Measurements from ENCODE around the gene STIL.
"Not testable (repeated sequence)": the region's sequence is repeated elsewhere in the genome, so short reads cannot be mapped to it uniquely, and the experiment has no call there.

Gene STIL

GRCh38 chr1:47219590-47220220 is 94.2 kb downstream of the STIL start:
- DNase-seq (ENCODE audit: low read depth, low spot score) = no peak

- DNase-seq (ENCODE audit: low read depth, low spot score) = no peak
Measured at GRCh38 chr1:47219001-47219400, 94.9 kb downstream of the STIL start.

GRCh38 chr1:47216278-47217059 is 97.5 kb downstream of the STIL start:
- no peak for DNase-seq (ENCODE audit: low read depth, low spot score)

- no peak for DNase-seq (ENCODE audit: low read depth, low spot score)
Measured at GRCh38 chr1:47215713-47216112, 98.2 kb downstream of the STIL start.

- DNase-seq (ENCODE audit: low read depth, low spot score) = no peak
Measured at GRCh38 chr1:47214549-47214948, 99.4 kb downstream of the STIL start.

GRCh38 chr1:47213230-47213963 is 100.5 kb downstream of the STIL start:
- no peak for DNase-seq (ENCODE audit: low read depth, low spot score)

GRCh38 chr1:47212636-47213229 is 101.2 kb downstream of the STIL start:
- DNase-seq (ENCODE audit: low read depth, low spot score) = no peak

GRCh38 chr1:47211796-47212269 is 102.1 kb downstream of the STIL start:
- DNase-seq (ENCODE audit: low read depth, low spot score) = no peak

GRCh38 chr1:47210666-47211065 is 103.3 kb downstream of the STIL start:
- no peak for DNase-seq (ENCODE audit: low read depth, low spot score)

GRCh38 chr1:47209725-47210325 is 104.1 kb downstream of the STIL start:
- DNase-seq (ENCODE audit: low read depth, low spot score) = no peak

- no peak for DNase-seq (ENCODE audit: low read depth, low spot score)
Measured at GRCh38 chr1:47209091-47209490, 104.9 kb downstream of the STIL start.

GRCh38 chr1:47208374-47208850 is 105.5 kb downstream of the STIL start:
- no peak for DNase-seq (ENCODE audit: low read depth, low spot score)

GRCh38 chr1:47207803-47208373 is 106.1 kb downstream of the STIL start:
- no peak for DNase-seq (ENCODE audit: low read depth, low spot score)

- no peak for DNase-seq (ENCODE audit: low read depth, low spot score)
Measured at GRCh38 chr1:47205918-47206317, 108.0 kb downstream of the STIL start.

- DNase-seq (ENCODE audit: low read depth, low spot score) = not testable (repeated sequence)
Measured at GRCh38 chr1:47203504-47203903, 110.4 kb downstream of the STIL start.

- no peak for DNase-seq (ENCODE audit: low read depth, low spot score)
Measured at GRCh38 chr1:47201179-47201578, 112.8 kb downstream of the STIL start.

All from brain pericyte (primary cell).